T-helper 2 cell treated with Interferon-gamma antibody and Interleukin-4, amounts not matched to agents 5 μg/mL and 100 μg/mL, for 36 hours (primary cell): Measurements from ENCODE around the gene OXA1L.
"Not testable (repeated sequence)": the region's sequence is repeated elsewhere in the genome, so short reads cannot be mapped to it uniquely, and the experiment has no call there.

Source experiments
- DNase-seq: peaks from one replicate; pipeline ENCODE4 v3.0.0; 2021; ENCODE audit warnings: low spot score
- H3K27ac Mint-ChIP-seq: one replicate; pipeline ENCODE4 v1.8.0; 2021; ENCODE audit warnings: mild to moderate bottlenecking, mixed read lengths
- H3K27me3 Mint-ChIP-seq: one replicate; pipeline ENCODE4 v1.8.0; 2021; ENCODE audit warnings: low read depth, mixed read lengths
- H3K36me3 Mint-ChIP-seq: one replicate; pipeline ENCODE4 v1.8.0; 2021; ENCODE audit warnings: low read depth, mixed read lengths
- H3K4me1 Mint-ChIP-seq: one replicate; pipeline ENCODE4 v1.8.0; 2021; ENCODE audit warnings: low read depth, mixed read lengths
- H3K4me3 Mint-ChIP-seq: one replicate; pipeline ENCODE4 v1.8.0; 2022; ENCODE audit warnings: mild to moderate bottlenecking, moderate library complexity, mixed read lengths
- H3K9me3 Mint-ChIP-seq: one replicate; pipeline ENCODE4 v1.8.0; 2021; ENCODE audit warnings: mixed read lengths

Gene OXA1L

DNA sequence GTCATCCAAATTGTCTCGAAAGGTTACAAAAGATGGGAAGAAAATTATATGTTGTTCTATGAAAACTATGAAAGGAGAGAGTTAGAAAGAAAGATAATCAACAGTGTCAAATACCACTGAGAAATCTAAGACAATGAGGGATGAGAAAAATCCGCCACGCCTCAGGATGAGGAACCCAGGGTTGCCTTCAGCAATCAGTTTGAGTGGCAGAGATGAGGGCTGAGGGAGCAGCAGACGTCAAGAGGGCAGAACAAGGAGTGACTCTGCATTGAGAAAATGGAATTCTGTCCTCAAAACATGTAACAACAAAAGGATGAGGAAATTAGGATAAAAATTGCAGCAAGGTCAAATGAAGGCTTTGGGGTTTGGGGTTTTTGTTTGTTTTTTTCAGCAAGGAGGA lies 18.3 kb upstream of the OXA1L start:
- Mint-ChIP-seq H3K4me3 (no peak overlapping the region), H3K9me3 (no peaks in the 10 kb centered on the region), H3K27me3 (peaks cover 36% of the 10 kb centered on the region), H3K27ac (no peak overlapping the region), H3K4me1 (peaks cover 24% of the 10 kb centered on the region), H3K36me3 (no peaks in the 10 kb centered on the region)
- DNase-seq: no peak

DNA sequence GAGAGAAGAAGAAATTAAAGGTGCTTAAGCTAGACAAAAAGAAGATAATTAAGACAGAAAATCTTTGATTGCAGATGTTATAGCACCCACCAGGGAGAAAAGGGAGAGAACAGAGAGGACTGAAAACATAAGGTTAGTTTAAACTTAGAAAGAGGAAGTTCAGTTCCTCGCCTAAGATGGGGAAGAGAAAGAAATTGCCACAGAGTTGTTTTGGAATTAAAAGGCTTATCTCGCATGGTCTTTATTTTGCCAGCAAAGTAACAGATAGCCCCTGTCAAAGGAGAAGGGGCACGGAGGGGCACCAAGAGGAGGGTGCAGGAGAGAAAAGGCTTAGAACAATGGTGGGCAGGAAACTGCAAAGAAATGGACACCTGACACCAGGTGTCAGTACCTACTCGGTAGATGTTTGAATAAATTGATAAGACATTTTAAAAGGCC lies 17.8 kb upstream of the OXA1L start:
- Mint-ChIP-seq H3K9me3 (no peaks in the 10 kb centered on the region), H3K4me3 (no peak overlapping the region), H3K27ac (no peak overlapping the region)

GRCh38 chr14:22752422-22752821 lies 14.1 kb upstream of the OXA1L start:
- Mint-ChIP-seq H3K36me3 (no peaks in the 10 kb centered on the region), H3K4me3 (no peak overlapping the region), H3K9me3 (no peaks in the 10 kb centered on the region), H3K4me1 (peaks cover 24% of the 10 kb centered on the region), H3K27me3 (peaks cover 49% of the 10 kb centered on the region), H3K27ac (no peak overlapping the region)
- peak; percentile 17 for DNase-seq

More for the DNA sequence above, 17.8 kb upstream of the OXA1L start:
- H3K36me3 Mint-ChIP-seq: no peaks in the 10 kb centered on the region
- peaks cover 40% of the 10 kb centered on the region for H3K27me3 Mint-ChIP-seq
- peaks cover 24% of the 10 kb centered on the region for H3K4me1 Mint-ChIP-seq
- DNase-seq: no peak

DNA sequence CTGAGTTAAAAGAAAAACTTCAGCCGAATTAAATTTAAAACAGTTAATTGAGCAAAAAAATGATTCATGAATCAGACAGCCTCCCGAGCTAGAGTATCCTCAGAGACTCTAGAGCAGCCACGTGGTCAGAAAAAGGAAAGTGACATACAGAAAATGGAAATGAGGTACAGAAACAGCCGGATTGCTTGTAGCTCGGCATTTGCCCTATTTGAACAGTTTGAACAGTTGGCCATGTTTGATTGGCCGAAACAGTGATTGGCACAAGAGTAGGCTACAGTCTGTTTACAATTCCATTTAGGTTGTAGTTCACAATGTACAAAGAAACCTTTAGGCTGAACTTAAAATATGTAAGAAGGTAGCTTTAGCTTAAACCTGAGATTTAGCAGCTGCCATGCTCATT lies 12.9 kb upstream of the OXA1L start:
- H3K9me3 Mint-ChIP-seq: no peaks in the 10 kb centered on the region
- peaks cover 20% of the 10 kb centered on the region for H3K4me1 Mint-ChIP-seq
- no peak overlapping the region for H3K4me3 Mint-ChIP-seq
- no peak overlapping the region for H3K27ac Mint-ChIP-seq
- DNase-seq: no peak
- peaks cover 38% of the 10 kb centered on the region for H3K27me3 Mint-ChIP-seq
- no peaks in the 10 kb centered on the region for H3K36me3 Mint-ChIP-seq

GRCh38 chr14:22757972-22758650 lies 8.4 kb upstream of the OXA1L start:
- H3K9me3 Mint-ChIP-seq: peaks cover 28% of the 10 kb centered on the region
- H3K4me3 Mint-ChIP-seq, DNase-seq, H3K4me1 Mint-ChIP-seq, H3K27ac Mint-ChIP-seq: not testable (repeated sequence)
- peaks cover 17% of the 10 kb centered on the region for H3K36me3 Mint-ChIP-seq
- peaks cover 13% of the 10 kb centered on the region for H3K27me3 Mint-ChIP-seq

- peaks cover 28% of the 10 kb centered on the region for H3K9me3 Mint-ChIP-seq
- H3K4me3 Mint-ChIP-seq: no peak overlapping the region
- no peak overlapping the region for H3K27ac Mint-ChIP-seq
- no peak for DNase-seq
- peaks cover 5% of the 10 kb centered on the region for H3K4me1 Mint-ChIP-seq
- H3K27me3 Mint-ChIP-seq: peaks cover 2% of the 10 kb centered on the region
- peaks cover 26% of the 10 kb centered on the region for H3K36me3 Mint-ChIP-seq
Observed at GRCh38 chr14:22761734-22762133, 4.8 kb upstream of the OXA1L start.

GRCh38 chr14:22764382-22764781 lies 2.1 kb upstream of the OXA1L start:
- Mint-ChIP-seq H3K4me3 (no peak overlapping the region), H3K36me3 (peaks cover 43% of the 10 kb centered on the region), H3K9me3 (peaks cover 28% of the 10 kb centered on the region), H3K27ac (no peak overlapping the region), H3K27me3 (no peaks in the 10 kb centered on the region), H3K4me1 (peaks cover 19% of the 10 kb centered on the region)
- DNase-seq: no peak

DNA sequence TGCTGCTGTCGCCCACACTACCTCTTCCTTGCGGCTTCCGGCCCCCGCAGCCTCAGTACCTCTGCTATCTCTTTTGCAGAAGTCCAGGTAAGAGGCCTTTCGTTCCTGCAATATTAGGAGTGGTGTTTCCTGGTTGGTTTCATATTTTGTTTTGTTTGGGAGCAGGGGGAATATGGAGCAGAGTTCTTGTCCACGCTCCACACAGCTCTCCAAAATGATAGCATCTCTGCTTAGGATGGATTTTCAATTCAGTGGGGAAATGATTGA lies 768 bp downstream of the OXA1L start:
- DNase-seq: no peak
- peak overlapping the region; percentile 82 for H3K4me3 Mint-ChIP-seq
- peaks cover 19% of the 10 kb centered on the region for H3K4me1 Mint-ChIP-seq
- H3K36me3 Mint-ChIP-seq: peaks cover 62% of the 10 kb centered on the region
- peak overlapping the region; percentile 97 for H3K27ac Mint-ChIP-seq
- H3K9me3 Mint-ChIP-seq: peaks cover 9% of the 10 kb centered on the region
- no peaks in the 10 kb centered on the region for H3K27me3 Mint-ChIP-seq

DNA sequence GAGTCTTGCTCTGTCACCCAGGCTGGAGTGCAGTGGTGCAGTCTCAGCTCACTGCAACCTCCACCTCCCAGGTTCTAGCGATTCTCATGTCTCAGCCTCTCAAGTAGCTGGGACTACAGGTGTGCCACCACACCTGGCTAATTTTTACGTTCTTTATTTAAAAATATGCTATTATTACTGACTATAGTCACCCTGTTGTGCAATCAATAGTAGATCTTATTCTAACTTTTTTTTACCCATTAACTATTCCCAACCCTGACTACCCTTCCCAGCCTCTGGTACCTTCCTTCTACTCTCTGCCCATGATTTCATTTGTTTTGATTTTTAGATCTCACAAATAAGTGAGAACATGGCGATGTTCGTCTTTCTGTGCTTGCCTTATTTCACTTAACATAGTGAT lies 2.5 kb downstream of the OXA1L start:
- peaks cover 19% of the 10 kb centered on the region for H3K4me1 Mint-ChIP-seq
- no peaks in the 10 kb centered on the region for H3K27me3 Mint-ChIP-seq
- no peak overlapping the region for H3K27ac Mint-ChIP-seq
- peak overlapping the region; percentile 23 for H3K4me3 Mint-ChIP-seq
- peaks cover 59% of the 10 kb centered on the region for H3K36me3 Mint-ChIP-seq
- DNase-seq: no peak
- no peaks in the 10 kb centered on the region for H3K9me3 Mint-ChIP-seq

DNA sequence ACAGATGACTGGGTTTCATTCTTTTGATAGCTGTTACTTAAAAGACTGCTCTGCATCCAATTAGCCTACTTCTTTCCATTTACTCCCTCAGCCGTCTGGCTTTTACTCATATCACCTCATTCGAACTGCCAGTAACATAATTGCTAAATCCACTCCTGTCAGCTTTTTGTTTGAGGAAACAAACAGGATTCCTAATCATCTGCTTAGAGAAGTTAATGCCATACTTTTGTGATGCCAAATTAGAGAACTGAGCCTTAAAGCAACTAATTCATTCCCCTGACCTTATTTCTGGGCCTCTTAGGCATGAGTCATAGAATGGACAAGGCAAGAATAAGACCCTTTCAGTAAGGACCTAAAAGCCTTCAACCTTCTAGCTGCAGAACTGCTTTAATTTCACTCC lies 2.9 kb downstream of the OXA1L start:
- Mint-ChIP-seq H3K4me1 (peaks cover 19% of the 10 kb centered on the region), H3K27ac (no peak overlapping the region), H3K36me3 (peaks cover 60% of the 10 kb centered on the region), H3K27me3 (no peaks in the 10 kb centered on the region), H3K4me3 (peak overlapping the region; percentile 23), H3K9me3 (no peaks in the 10 kb centered on the region)
- no peak for DNase-seq

- peaks cover 17% of the 10 kb centered on the region for H3K4me1 Mint-ChIP-seq
- H3K36me3 Mint-ChIP-seq: peaks cover 63% of the 10 kb centered on the region
- no peak overlapping the region for H3K27ac Mint-ChIP-seq
- no peaks in the 10 kb centered on the region for H3K27me3 Mint-ChIP-seq
- H3K4me3 Mint-ChIP-seq: no peak overlapping the region
- DNase-seq: no peak
- H3K9me3 Mint-ChIP-seq: no peaks in the 10 kb centered on the region
Observed at GRCh38 chr14:22770481-22771187, 4.1 kb downstream of the OXA1L start.

DNA sequence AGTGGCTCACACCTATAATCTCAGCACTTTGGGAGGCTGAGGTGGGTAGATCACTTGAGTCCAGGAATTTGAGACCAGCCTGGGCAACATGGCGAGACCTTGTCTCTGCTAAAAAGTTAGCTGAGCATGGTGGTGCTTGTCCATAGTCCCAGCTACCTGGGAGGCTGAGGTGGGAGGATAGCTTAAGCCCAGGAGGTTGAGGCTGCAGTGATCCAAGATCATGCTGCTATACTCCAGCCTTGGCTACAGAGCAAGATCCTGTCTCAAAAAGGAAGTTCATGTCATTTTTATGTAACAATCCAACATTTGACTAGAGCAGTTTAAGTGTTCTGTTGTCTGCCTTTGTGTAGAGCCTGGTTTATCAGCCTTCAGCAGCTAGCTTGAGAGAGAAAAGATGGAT lies 6.2 kb downstream of the OXA1L start:
- Mint-ChIP-seq H3K27ac (no peak overlapping the region), H3K4me1 (peaks cover 11% of the 10 kb centered on the region), H3K27me3 (no peaks in the 10 kb centered on the region), H3K4me3 (no peak overlapping the region), H3K36me3 (peaks cover 55% of the 10 kb centered on the region), H3K9me3 (no peaks in the 10 kb centered on the region)
- DNase-seq: no peak

DNA sequence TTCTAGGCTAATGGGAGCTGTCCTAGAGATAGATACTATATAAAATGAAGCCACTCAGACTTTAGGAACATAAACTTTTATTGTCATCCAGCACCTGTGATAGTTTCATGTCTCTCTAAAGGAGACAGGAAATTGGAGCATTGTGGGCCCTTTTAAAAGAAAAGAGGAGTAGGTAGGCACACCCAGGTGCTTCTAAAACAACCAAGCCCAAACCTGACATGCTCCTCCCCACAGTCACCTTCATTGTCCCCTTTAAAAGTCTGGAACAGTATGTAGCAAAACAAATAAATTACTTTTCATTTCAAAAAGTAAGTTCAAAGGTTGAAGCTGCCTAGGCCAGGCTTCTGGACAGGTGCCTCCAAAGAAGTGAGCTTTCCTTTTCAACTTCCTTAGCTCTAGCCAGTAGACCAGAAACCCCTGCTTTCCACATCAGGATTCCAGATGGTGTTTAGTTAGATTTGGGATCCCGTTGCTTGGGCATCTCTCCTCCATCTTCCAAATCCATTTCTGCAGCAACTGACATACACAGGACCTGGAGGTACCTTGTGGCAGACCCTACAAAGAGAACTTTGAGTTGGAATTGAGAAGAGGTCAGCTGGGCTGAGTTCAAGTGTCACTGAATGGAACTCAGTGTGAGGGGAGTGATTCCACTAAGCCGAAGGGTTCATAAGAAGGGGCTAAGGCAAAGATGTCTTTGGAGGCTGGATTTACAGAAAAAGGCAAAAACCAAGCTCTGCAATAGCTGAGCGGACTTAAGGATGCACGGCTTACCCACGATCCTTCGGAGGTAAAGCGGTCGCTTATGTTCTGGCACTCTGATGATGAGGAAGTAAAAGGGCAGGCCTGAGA lies 6.9 kb downstream of the OXA1L start:
- peaks cover 5% of the 10 kb centered on the region for H3K4me1 Mint-ChIP-seq
- H3K27me3 Mint-ChIP-seq: no peaks in the 10 kb centered on the region
- no peaks in the 10 kb centered on the region for H3K9me3 Mint-ChIP-seq
- peaks cover 48% of the 10 kb centered on the region for H3K36me3 Mint-ChIP-seq
- no peak overlapping the region for H3K4me3 Mint-ChIP-seq
- no peak for DNase-seq
- H3K27ac Mint-ChIP-seq: no peak overlapping the region

GRCh38 chr14:22774011-22774706 lies 7.7 kb downstream of the OXA1L start:
- H3K4me3 Mint-ChIP-seq: no peak overlapping the region
- DNase-seq: no peak
- no peaks in the 10 kb centered on the region for H3K9me3 Mint-ChIP-seq
- H3K27ac Mint-ChIP-seq: no peak overlapping the region
- H3K4me1 Mint-ChIP-seq: peaks cover 1% of the 10 kb centered on the region
- H3K27me3 Mint-ChIP-seq: no peaks in the 10 kb centered on the region
- H3K36me3 Mint-ChIP-seq: peaks cover 43% of the 10 kb centered on the region
